Progenitor cell of endocrine pancreas (in vitro differentiated cells): ENCODE results near the gene KIF21B. TPM values are rescaled to one million over a fixed set of nuclear protein-coding genes. Genes with fewer than 3 reads are reported as not detected.

Experiments used
- DNase-seq: peaks from one replicate; pipeline ENCODE4 v3.0.0; 2021; ENCODE audit warnings: low spot score; ENCODE audit not compliant: unreplicated experiment
- H3K27ac Mint-ChIP-seq: 2 replicates; pipeline ENCODE4 v1.8.0; 2021; ENCODE audit warnings: mild to moderate bottlenecking, moderate library complexity, mixed read lengths
- H3K27me3 Mint-ChIP-seq: 2 replicates; pipeline ENCODE4 v1.8.0; 2021; ENCODE audit warnings: mixed read lengths
- H3K36me3 Mint-ChIP-seq: 2 replicates; pipeline ENCODE4 v1.8.0; 2022; ENCODE audit warnings: mixed read lengths; ENCODE audit not compliant: insufficient read depth
- H3K4me1 Mint-ChIP-seq: 2 replicates; pipeline ENCODE4 v1.8.0; 2021; ENCODE audit warnings: low read depth, mixed read lengths
- H3K4me3 Mint-ChIP-seq: 2 replicates; pipeline ENCODE4 v1.8.0; 2021; ENCODE audit warnings: low read depth, mild to moderate bottlenecking, moderate library complexity, mixed read lengths
- H3K9me3 Mint-ChIP-seq: 2 replicates; pipeline ENCODE4 v1.8.0; 2021; ENCODE audit warnings: low read depth, mixed read lengths
- total RNA-seq: library from RNA; stranded (reverse); gene quantifications from 2 replicates; pipeline ENCODE4 v1.2.1, GENCODE V29; 2021
- TF ChIP-seq, protein P1 (sequence below): fragments of 200-600 bp; sonication (generic); IDR thresholded peaks from one replicate; pipeline ENCODE4 v1.5.0; 2021; ENCODE audit warnings: antibody characterized with exemption, mild to moderate bottlenecking; ENCODE audit not compliant: unreplicated experiment

KIF21B gene
- total RNA-seq, 1 donor from 2014 or later = 11.4 TPM

DNA sequence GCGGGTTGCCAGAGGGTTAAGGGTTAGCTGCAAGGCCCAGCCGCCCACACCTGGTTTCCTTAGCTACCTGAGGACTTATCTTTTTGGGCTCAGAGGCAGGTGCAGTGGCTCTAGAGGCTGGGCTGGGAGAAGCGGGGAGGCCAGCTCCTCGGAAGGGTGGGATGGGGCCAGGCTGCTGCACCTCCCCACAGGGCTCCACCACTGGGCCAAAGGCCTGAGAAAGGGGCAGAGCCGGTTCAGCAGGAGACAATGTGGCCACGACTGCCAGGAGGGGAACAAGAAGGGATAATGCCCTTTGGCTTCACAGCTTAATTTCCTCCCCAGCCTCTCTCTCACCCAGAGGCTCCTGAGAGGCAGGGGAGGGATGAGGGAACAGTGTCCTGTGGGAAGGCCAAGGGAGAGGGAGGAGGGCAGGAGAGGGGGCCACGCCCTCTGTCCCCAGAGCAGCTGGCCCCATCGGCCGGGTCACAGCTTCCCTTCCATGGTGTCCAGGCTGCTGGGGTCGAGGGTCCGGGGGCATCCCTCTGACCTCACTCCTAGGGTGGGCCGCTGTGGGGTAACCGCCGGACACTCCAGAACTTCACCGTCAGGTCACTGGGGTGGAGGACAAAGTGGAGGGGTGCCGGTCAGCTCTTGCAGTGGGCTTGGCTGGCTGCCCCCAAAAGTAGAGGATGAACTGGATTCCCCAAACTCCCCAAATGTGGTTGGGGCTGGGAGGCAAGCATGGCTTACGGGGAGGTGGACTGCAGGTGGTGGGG lies 50.4 kb downstream of the KIF21B start:
- TF ChIP-seq, protein P1, sequence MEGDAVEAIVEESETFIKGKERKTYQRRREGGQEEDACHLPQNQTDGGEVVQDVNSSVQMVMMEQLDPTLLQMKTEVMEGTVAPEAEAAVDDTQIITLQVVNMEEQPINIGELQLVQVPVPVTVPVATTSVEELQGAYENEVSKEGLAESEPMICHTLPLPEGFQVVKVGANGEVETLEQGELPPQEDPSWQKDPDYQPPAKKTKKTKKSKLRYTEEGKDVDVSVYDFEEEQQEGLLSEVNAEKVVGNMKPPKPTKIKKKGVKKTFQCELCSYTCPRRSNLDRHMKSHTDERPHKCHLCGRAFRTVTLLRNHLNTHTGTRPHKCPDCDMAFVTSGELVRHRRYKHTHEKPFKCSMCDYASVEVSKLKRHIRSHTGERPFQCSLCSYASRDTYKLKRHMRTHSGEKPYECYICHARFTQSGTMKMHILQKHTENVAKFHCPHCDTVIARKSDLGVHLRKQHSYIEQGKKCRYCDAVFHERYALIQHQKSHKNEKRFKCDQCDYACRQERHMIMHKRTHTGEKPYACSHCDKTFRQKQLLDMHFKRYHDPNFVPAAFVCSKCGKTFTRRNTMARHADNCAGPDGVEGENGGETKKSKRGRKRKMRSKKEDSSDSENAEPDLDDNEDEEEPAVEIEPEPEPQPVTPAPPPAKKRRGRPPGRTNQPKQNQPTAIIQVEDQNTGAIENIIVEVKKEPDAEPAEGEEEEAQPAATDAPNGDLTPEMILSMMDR = no peak
- Mint-ChIP-seq H3K27ac (no peak overlapping the region), H3K36me3 (no peaks in the 10 kb centered on the region), H3K4me1 (no peaks in the 10 kb centered on the region), H3K9me3 (no peaks in the 10 kb centered on the region), H3K4me3 (no peak overlapping the region), H3K27me3 (no peaks in the 10 kb centered on the region)
- no peak for DNase-seq

- H3K9me3 Mint-ChIP-seq = no peaks in the 10 kb centered on the region
- TF ChIP-seq, protein P1 = peak; percentile 96
- H3K4me1 Mint-ChIP-seq = no peaks in the 10 kb centered on the region
- DNase-seq = peak; percentile 67
- no peaks in the 10 kb centered on the region for H3K27me3 Mint-ChIP-seq
- no peaks in the 10 kb centered on the region for H3K36me3 Mint-ChIP-seq
- H3K4me3 Mint-ChIP-seq = no peak overlapping the region
- no peak overlapping the region for H3K27ac Mint-ChIP-seq
These were observed 51.4 kb downstream of the KIF21B start for GRCh38 chr1:200971955-200972711.

- Mint-ChIP-seq H3K4me3 (no peak overlapping the region), H3K9me3 (no peaks in the 10 kb centered on the region), H3K27me3 (no peaks in the 10 kb centered on the region), H3K27ac (no peak overlapping the region), H3K4me1 (no peaks in the 10 kb centered on the region), H3K36me3 (no peaks in the 10 kb centered on the region)
- TF ChIP-seq, protein P1 = no peak
- no peak for DNase-seq
These were observed 52.0 kb downstream of the KIF21B start for GRCh38 chr1:200971428-200971903.

- Mint-ChIP-seq H3K4me1 (no peaks in the 10 kb centered on the region), H3K36me3 (no peaks in the 10 kb centered on the region), H3K9me3 (no peaks in the 10 kb centered on the region), H3K4me3 (no peak overlapping the region), H3K27me3 (no peaks in the 10 kb centered on the region), H3K27ac (no peak overlapping the region)
- TF ChIP-seq, protein P1 = no peak
- no peak for DNase-seq
These were observed 52.6 kb downstream of the KIF21B start for GRCh38 chr1:200970771-200971427.
